HepG2 (cell line): ENCODE data around the gene ANKRD40. TPM values are rescaled to one million over a fixed set of nuclear protein-coding genes. Genes with fewer than 3 reads are reported as not detected.
A peak's percentile ranks its signal among the peaks of the same experiment; 100 is the strongest.

Source experiments
- PHF21A ChIP-seq: sonication (generic); formaldehyde crosslinking; IDR thresholded peaks from 2 replicates; pipeline ENCODE4 v1.5.0; 2020; ENCODE audit warnings: mild to moderate bottlenecking, missing genetic modification reagents
- TIGD3 ChIP-seq: sonication (generic); formaldehyde crosslinking; IDR thresholded peaks from 2 replicates; pipeline ENCODE4 v1.5.1; 2020; ENCODE audit warnings: mild to moderate bottlenecking, missing genetic modification reagents, borderline replicate concordance
- ZNF503 ChIP-seq: sonication (generic); formaldehyde crosslinking; IDR thresholded peaks from 2 replicates; pipeline ENCODE4 v1.4.0; 2020; ENCODE audit warnings: missing genetic modification reagents
- ZNF574 ChIP-seq: sonication (generic); formaldehyde crosslinking; IDR thresholded peaks from 2 replicates; pipeline ENCODE4 v1.4.0; 2020; ENCODE audit warnings: missing genetic modification reagents
- polyA plus RNA-seq, 8 experiments: library from polyadenylated mRNA; depleted of rRNA in 3 of 8; stranded (reverse) in 7 of 8; unstranded in 1 of 8; fragments of >200 nt; fragmentation: Illumina TruSeq in 4 of 8; extraction: Trizol in 4 of 8; gene quantifications; 2 replicates each; pipeline versions ENCODE4 v1.2.1 to v1.2.3, GENCODE V29; 2011 to 2016; ENCODE audit warnings: low read depth in 4 of 8, missing spikeins in 1 of 8, mixed read lengths in 1 of 8; ENCODE audit not compliant: insufficient read depth in 1 of 8
- total RNA-seq, 5 experiments: library from RNA; depleted of rRNA; stranded (reverse); fragments of >200 nt; fragmentation: Illumina TruSeq; extraction: Trizol; gene quantifications; 2 replicates each; pipeline ENCODE4 v1.2.3, GENCODE V29; 2016; ENCODE audit warnings: low read depth in 1 of 5

ANKRD40 gene
- total and polyA plus RNA-seq, 2 of the 13 experiments (the other 11 are each of a cell fraction or from before 2014, with no cell fraction given) = 35.0 to 46.4 TPM

- no peak for TF ChIP-seq ZNF503
- no peak for TF ChIP-seq TIGD3
- 0 out of 2 replicates have a peak, but pooled peaks have one; percentile 2 for TF ChIP-seq ZNF574
- no peak for TF ChIP-seq PHF21A (CRISPR knock-in tag)
- TF ChIP-seq, all 625 proteins: peak for 3
Measured at GRCh38 chr17:50682441-50682840, 25.3 kb downstream of the ANKRD40 start (continued).
